HepG2 (cell line): Measurements from ENCODE around the gene TMC8. TPM values are rescaled to one million over a fixed set of nuclear protein-coding genes. Genes with fewer than 3 reads are reported as not detected.
A peak's percentile ranks its signal among the peaks of the same experiment; 100 is the strongest.

Source experiments
- BATF2 ChIP-seq: sonication (generic); formaldehyde crosslinking; IDR thresholded peaks from 2 replicates; pipeline ENCODE4 v1.8.0; 2022; ENCODE audit warnings: mild to moderate bottlenecking, missing genetic modification reagents, moderate library complexity
- CERS6 ChIP-seq: sonication (generic); formaldehyde crosslinking; IDR thresholded peaks from 2 replicates; pipeline ENCODE4 v1.5.0; 2020; ENCODE audit warnings: missing genetic modification reagents
- HNRNPL ChIP-seq: fragments of 200-400 bp; formaldehyde crosslinking; IDR thresholded peaks from 2 replicates; pipeline ENCODE4 v1.6.1; 2017; ENCODE audit warnings: mild to moderate bottlenecking, low read depth, low read length
- PPARG ChIP-seq: conservative IDR thresholded peaks from 2 replicates; pipeline ENCODE4 v1.6.1; 2016; ENCODE audit warnings: missing biosample characterization, missing genetic modification reagents
- SNAI1 ChIP-seq: sonication (generic); formaldehyde crosslinking; IDR thresholded peaks from 2 replicates; pipeline ENCODE4 v1.5.0; 2020; ENCODE audit warnings: mild to moderate bottlenecking, missing genetic modification reagents, borderline replicate concordance
- SOX5 ChIP-seq: IDR thresholded peaks from 2 replicates; pipeline ENCODE4 v1.6.1; 2016; ENCODE audit warnings: borderline replicate concordance
- SUZ12 ChIP-seq: fragments of 150-350 bp; IDR thresholded peaks from 2 replicates; pipeline ENCODE4 v1.6.1; 2014; ENCODE audit warnings: low read depth, low read length
- ZIK1 ChIP-seq: sonication (generic); formaldehyde crosslinking; IDR thresholded peaks from 2 replicates; pipeline ENCODE4 v1.5.0; 2020; ENCODE audit warnings: mild to moderate bottlenecking, low read depth, missing genetic modification reagents, borderline replicate concordance
- ZNF121 ChIP-seq: sonication (generic); formaldehyde crosslinking; IDR thresholded peaks from 2 replicates; pipeline ENCODE4 v1.5.0; 2020; ENCODE audit warnings: mild to moderate bottlenecking, missing genetic modification reagents
- ZNF563 ChIP-seq: sonication (generic); formaldehyde crosslinking; IDR thresholded peaks from 2 replicates; pipeline ENCODE4 v1.8.0; 2022; ENCODE audit warnings: mild to moderate bottlenecking, moderate library complexity, missing genetic modification reagents
- ZNF7 ChIP-seq: IDR thresholded peaks from 2 replicates; pipeline ENCODE4 v1.6.1; 2016; ENCODE audit warnings: missing biosample characterization, missing genetic modification reagents
- polyA plus RNA-seq, 8 experiments: library from polyadenylated mRNA; depleted of rRNA in 3 of 8; stranded (reverse) in 7 of 8; unstranded in 1 of 8; fragments of >200 nt; fragmentation: Illumina TruSeq in 4 of 8; extraction: Trizol in 4 of 8; gene quantifications; 2 replicates each; pipeline versions ENCODE4 v1.2.1 to v1.2.3, GENCODE V29; 2011 to 2016; ENCODE audit warnings: low read depth in 4 of 8, missing spikeins in 1 of 8, mixed read lengths in 1 of 8; ENCODE audit not compliant: insufficient read depth in 1 of 8
- total RNA-seq, 5 experiments: library from RNA; depleted of rRNA; stranded (reverse); fragments of >200 nt; fragmentation: Illumina TruSeq; extraction: Trizol; gene quantifications; 2 replicates each; pipeline ENCODE4 v1.2.3, GENCODE V29; 2016; ENCODE audit warnings: low read depth in 1 of 5
- TF ChIP-seq, protein P1 (sequence below): IDR thresholded peaks from 2 replicates; pipeline ENCODE4 v1.6.1; 2016; ENCODE audit warnings: mild to moderate bottlenecking
- TF ChIP-seq, protein P2 (sequence below): sonication (generic); formaldehyde crosslinking; IDR thresholded peaks from 2 replicates; pipeline ENCODE4 v1.5.0; 2020; ENCODE audit warnings: missing genetic modification reagents, mild to moderate bottlenecking, borderline replicate concordance
- TF ChIP-seq, protein P3 (sequence below), 2 experiments: sonication (generic) in 1 of 2; formaldehyde crosslinking in 1 of 2; IDR thresholded peaks; 2 replicates each; pipeline versions ENCODE4 v1.6.1 to v1.9.0; 2014 to 2022; ENCODE audit warnings: antibody characterized with exemption in 1 of 2, borderline replicate concordance in 1 of 2, inconsistent platforms in 1 of 2, low read depth in 1 of 2, missing genetic modification reagents in 1 of 2

The TMC8 gene
- total and polyA plus RNA-seq, 2 of the 13 experiments (the other 11 are each of a cell fraction or from before 2014, with no cell fraction given) = 0.53 to 7.8 TPM

DNA sequence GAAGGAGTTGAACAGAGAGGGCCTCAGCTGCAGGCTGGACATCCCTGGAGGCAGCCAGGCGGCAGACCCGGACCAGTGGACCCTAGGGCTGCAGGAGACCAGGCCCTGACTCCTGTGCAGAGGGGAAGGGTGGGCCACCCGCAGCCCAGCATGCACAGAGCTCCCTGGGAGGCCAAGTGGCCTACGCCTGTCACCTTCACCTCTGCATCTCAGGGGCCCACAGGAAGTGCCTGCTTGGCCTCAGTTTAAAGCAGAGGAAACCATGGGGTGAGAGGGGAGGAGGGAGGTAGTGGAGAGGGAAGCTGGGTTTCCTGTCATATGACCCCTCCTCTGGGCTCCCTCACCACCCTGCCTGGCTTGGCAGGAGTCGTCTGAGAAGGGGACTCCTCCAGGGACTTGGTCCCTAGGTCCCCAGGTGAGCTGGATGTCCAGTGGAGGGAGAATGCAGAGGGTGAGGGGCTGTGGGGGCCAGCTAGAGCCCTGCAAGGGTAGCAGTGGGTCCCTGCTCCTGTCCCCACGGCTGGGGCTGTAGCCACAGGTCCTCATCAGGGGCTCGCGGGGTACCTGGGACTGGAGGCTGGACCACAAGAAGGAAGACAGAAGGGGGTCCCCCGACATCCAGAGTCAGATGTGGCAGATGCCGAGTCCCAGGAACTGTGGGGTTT lies at the start of gene TMC8 (continued):
- TF ChIP-seq, protein P1, sequence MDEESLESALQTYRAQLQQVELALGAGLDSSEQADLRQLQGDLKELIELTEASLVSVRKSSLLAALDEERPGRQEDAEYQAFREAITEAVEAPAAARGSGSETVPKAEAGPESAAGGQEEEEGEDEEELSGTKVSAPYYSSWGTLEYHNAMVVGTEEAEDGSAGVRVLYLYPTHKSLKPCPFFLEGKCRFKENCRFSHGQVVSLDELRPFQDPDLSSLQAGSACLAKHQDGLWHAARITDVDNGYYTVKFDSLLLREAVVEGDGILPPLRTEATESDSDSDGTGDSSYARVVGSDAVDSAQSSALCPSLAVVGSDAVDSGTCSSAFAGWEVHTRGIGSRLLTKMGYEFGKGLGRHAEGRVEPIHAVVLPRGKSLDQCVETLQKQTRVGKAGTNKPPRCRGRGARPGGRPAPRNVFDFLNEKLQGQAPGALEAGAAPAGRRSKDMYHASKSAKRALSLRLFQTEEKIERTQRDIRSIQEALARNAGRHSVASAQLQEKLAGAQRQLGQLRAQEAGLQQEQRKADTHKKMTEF (CRISPR knock-in tag) = peak; percentile 64; the same call in 1 of the 2 replicates
- TF ChIP-seq ZIK1 = 0 out of 2 replicates have a peak, but pooled peaks have one; percentile 31
- TF ChIP-seq SUZ12 = no peak
- TF ChIP-seq, protein P2, sequence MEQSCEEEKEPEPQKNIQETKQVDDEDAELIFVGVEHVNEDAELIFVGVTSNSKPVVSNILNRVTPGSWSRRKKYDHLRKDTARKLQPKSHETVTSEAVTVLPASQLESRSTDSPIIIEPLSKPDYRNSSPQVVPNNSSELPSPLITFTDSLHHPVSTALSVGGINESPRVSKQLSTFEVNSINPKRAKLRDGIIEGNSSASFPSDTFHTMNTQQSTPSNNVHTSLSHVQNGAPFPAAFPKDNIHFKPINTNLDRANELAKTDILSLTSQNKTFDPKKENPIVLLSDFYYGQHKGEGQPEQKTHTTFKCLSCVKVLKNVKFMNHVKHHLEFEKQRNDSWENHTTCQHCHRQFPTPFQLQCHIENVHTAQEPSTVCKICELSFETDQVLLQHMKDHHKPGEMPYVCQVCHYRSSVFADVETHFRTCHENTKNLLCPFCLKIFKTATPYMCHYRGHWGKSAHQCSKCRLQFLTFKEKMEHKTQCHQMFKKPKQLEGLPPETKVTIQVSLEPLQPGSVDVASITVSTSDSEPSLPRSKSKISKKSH (CRISPR knock-in tag) = peak; percentile 65; the same call in 1 of the 2 replicates
- TF ChIP-seq HNRNPL = no peak
- TF ChIP-seq SNAI1 (CRISPR knock-in tag) = no peak
- TF ChIP-seq ZNF121 (CRISPR knock-in tag) = no peak
- TF ChIP-seq BATF2 (CRISPR knock-in tag) = no peak
- TF ChIP-seq PPARG = peak; percentile 64; the same call in 1 of the 2 replicates
- no peak for TF ChIP-seq ZNF7 (CRISPR knock-in tag)
- peak; percentile 61 for TF ChIP-seq SOX5 (CRISPR knock-in tag)
- TF ChIP-seq, protein P3, sequence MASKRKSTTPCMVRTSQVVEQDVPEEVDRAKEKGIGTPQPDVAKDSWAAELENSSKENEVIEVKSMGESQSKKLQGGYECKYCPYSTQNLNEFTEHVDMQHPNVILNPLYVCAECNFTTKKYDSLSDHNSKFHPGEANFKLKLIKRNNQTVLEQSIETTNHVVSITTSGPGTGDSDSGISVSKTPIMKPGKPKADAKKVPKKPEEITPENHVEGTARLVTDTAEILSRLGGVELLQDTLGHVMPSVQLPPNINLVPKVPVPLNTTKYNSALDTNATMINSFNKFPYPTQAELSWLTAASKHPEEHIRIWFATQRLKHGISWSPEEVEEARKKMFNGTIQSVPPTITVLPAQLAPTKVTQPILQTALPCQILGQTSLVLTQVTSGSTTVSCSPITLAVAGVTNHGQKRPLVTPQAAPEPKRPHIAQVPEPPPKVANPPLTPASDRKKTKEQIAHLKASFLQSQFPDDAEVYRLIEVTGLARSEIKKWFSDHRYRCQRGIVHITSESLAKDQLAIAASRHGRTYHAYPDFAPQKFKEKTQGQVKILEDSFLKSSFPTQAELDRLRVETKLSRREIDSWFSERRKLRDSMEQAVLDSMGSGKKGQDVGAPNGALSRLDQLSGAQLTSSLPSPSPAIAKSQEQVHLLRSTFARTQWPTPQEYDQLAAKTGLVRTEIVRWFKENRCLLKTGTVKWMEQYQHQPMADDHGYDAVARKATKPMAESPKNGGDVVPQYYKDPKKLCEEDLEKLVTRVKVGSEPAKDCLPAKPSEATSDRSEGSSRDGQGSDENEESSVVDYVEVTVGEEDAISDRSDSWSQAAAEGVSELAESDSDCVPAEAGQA (IDR thresholded peaks at IDR 0.05; ENCODE audit: low read depth) = peak; percentile 42; the same call in 1 of the 2 replicates
- TF ChIP-seq, protein P3 (CRISPR knock-in tag; IDR thresholded peaks at IDR 0.05; ENCODE audit: borderline replicate concordance) = no peak
- peak; percentile 74; the same call in 1 of the 2 replicates for TF ChIP-seq ZNF563 (CRISPR knock-in tag)
- TF ChIP-seq CERS6 (CRISPR knock-in tag) = 0 out of 2 replicates have a peak, but pooled peaks have one; percentile 54
